ENCODE measurements around the gene MICAL3. TPM values are rescaled to one million over a fixed set of nuclear protein-coding genes. Genes with fewer than 3 reads are reported as not detected.

The MICAL3 gene
- total RNA-seq, 1 experiment from 2014 or later: 47.1 TPM

DNA sequence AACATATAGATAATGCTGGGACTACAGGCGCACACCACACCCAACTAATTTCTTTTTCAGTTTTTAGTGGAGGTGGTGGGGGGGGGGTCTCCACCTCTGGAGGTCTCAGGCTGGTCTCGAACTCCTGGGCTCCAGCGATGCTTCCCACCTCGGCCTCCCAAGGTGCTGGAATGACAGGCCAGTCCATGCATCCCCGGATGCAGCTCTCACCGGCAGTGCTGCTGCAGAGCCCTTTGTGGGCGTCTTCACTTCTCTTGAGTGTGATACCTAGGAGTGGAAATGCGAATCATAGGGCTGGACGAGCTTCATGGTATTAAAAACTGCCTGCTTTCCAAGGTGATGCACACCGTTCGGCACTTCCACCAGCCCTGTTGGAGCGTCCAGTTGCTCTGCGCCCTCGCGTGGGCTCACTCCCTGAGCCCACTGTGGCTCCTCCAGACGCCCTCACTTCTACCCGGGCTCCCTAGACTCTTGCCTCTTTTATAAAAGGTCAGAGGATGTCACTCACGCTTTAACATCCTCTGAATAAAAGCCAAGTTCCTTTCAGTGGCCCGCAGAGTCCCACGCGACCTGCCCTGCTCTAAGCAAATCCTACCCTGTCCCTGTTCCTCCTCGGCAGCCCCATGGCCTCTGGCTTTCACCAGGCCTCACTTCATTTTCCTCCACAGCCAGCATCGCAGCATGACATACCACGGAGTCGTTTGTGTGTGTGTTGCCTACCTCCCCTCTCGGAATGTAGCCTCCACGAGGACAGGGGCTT is 249.3 kb downstream of the MICAL3 start:
- peak overlapping the region; percentile 60 to 66 for H3K4me3 ChIP-seq (ENCODE audit: low read depth in 2 of 2, low read length in 2 of 2)
- CTCF ChIA-PET: no interaction called here
- intact Hi-C loops (cut with micrococcal nuclease; ENCODE audit: unreplicated experiment) (no loop called here), in situ Hi-C loops (cut with HindIII; ENCODE audit: low pct_unique_long_range_greater_than_20kb, low sequenced_read_pairs) (no loop called here)
- ATAC-seq (no peak), DNase-seq (ENCODE audit: low read depth, low spot score) (no peak)
- TF ChIP-seq POLR2AphosphoS5 (IDR thresholded peaks at IDR 0.05; ENCODE audit: low read depth, low read length): no peak
- TF ChIP-seq, protein P1, sequence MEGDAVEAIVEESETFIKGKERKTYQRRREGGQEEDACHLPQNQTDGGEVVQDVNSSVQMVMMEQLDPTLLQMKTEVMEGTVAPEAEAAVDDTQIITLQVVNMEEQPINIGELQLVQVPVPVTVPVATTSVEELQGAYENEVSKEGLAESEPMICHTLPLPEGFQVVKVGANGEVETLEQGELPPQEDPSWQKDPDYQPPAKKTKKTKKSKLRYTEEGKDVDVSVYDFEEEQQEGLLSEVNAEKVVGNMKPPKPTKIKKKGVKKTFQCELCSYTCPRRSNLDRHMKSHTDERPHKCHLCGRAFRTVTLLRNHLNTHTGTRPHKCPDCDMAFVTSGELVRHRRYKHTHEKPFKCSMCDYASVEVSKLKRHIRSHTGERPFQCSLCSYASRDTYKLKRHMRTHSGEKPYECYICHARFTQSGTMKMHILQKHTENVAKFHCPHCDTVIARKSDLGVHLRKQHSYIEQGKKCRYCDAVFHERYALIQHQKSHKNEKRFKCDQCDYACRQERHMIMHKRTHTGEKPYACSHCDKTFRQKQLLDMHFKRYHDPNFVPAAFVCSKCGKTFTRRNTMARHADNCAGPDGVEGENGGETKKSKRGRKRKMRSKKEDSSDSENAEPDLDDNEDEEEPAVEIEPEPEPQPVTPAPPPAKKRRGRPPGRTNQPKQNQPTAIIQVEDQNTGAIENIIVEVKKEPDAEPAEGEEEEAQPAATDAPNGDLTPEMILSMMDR (IDR thresholded peaks at IDR 0.05): no peak
- POLR2A ChIA-PET: no interaction called here
- no peaks in the 10 kb centered on the region for H3K9me3 ChIP-seq (ENCODE audit: control insufficient read depth, insufficient read depth, low read depth, low read length)
- H3K27me3 ChIP-seq (ENCODE audit: control insufficient read depth, insufficient read depth, low read length): no peaks in the 10 kb centered on the region
- peaks cover 29% of the 10 kb centered on the region for H3K4me1 ChIP-seq (ENCODE audit: control insufficient read depth, insufficient read depth, low read length)
- BruUV-seq (replicated peaks): no TSS peak
- no peaks in the 10 kb centered on the region for H3K36me3 ChIP-seq (ENCODE audit: control insufficient read depth, insufficient read depth, low read length)
- H3K27ac ChIP-seq (ENCODE audit: low read length): peak overlapping the region; percentile 75

GRCh38 chr22:17774206-17774925 is 250.0 kb downstream of the MICAL3 start, which contains the start of gene BID:
TSS of gene BID (minus strand) at chr22:17774469. CDS start at chr22:17750116, 24,353 bp downstream.
- no TSS peak for BruUV-seq (replicated peaks)
- DNase-seq (ENCODE audit: low read depth, low spot score) (no peak), ATAC-seq (peak; percentile 72)
- H3K36me3 ChIP-seq (ENCODE audit: control insufficient read depth, insufficient read depth, low read length): no peaks in the 10 kb centered on the region
- H3K27me3 ChIP-seq (ENCODE audit: control insufficient read depth, insufficient read depth, low read length): no peaks in the 10 kb centered on the region
- TF ChIP-seq REST (IDR thresholded peaks at IDR 0.05; ENCODE audit: insufficient read depth in 1 of 2, low read depth in 2 of 2, low read length in 1 of 2): no peak
- TF ChIP-seq, protein P1 (IDR thresholded peaks at IDR 0.05): no peak
- TF ChIP-seq TCF7L2 (IDR thresholded peaks at IDR 0.05; ENCODE audit: low read depth, low read length): no peak
- TF ChIP-seq POLR2AphosphoS5 (IDR thresholded peaks at IDR 0.05; ENCODE audit: low read depth, low read length): no peak
- no peak for TF ChIP-seq SIN3A (IDR thresholded peaks at IDR 0.05; ENCODE audit: borderline replicate concordance, insufficient read depth, low read depth, low read length)
- in situ Hi-C loops (cut with HindIII; ENCODE audit: low pct_unique_long_range_greater_than_20kb, low sequenced_read_pairs) (no loop called here), intact Hi-C loops (cut with micrococcal nuclease; ENCODE audit: unreplicated experiment) (no loop called here)
- H3K27ac ChIP-seq (ENCODE audit: low read length): peak within 1 kb of the TSS; percentile 75
- H3K9me3 ChIP-seq (ENCODE audit: control insufficient read depth, insufficient read depth, low read depth, low read length): no peaks in the 10 kb centered on the region
- ChIA-PET CTCF (no interaction called here), POLR2A (no interaction called here)
- peak within 1 kb of the TSS; percentile 60 to 66 for H3K4me3 ChIP-seq (ENCODE audit: low read depth in 2 of 2, low read length in 2 of 2)
- peaks cover 31% of the 10 kb centered on the region for H3K4me1 ChIP-seq (ENCODE audit: control insufficient read depth, insufficient read depth, low read length)

Measured in Panc1 (cell line).